OCI-LY7 (cell line): ENCODE measurements around the gene CASQ2.

Experiments
- CTCF ChIP-seq: fragments of 200-600 bp; sonication (generic); conservative IDR thresholded peaks from 2 replicates; pipeline ENCODE4 v1.5.1; 2014; ENCODE audit warnings: mild to moderate bottlenecking, antibody characterized with exemption, low read length, moderate library complexity, mixed read lengths
- EZH2phosphoT487 ChIP-seq: fragments of 200-600 bp; sonication (generic); IDR thresholded peaks from 2 replicates; pipeline ENCODE4 v1.6.1; 2018; ENCODE audit warnings: low read depth, borderline replicate concordance, mild to moderate bottlenecking, mixed run types, antibody characterized with exemption, low read length, moderate library complexity, mixed read lengths

- TF ChIP-seq CTCF, result no peak
- no peak for TF ChIP-seq EZH2phosphoT487
Measured at GRCh38 chr1:115714572-115715141, 53.9 kb downstream of the CASQ2 start.
